AG04450 (cell line): Measurements from ENCODE around the gene CCDC85A. TPM values are rescaled to one million over a fixed set of nuclear protein-coding genes. Genes with fewer than 3 reads are reported as not detected.

Experiments used
- CTCF ChIA-PET: fragments of 300-600, 350-600 bp; formaldehyde crosslinking; extraction: SDS; loops from one replicate; lab custom pipeline; 2022; ENCODE audit warnings: antibody characterized with exemption, inconsistent platforms; lab: Charles Lee
- POLR2A ChIA-PET: fragments of 350-600 bp; formaldehyde crosslinking; extraction: SDS; loops from one replicate; lab custom pipeline; 2021; ENCODE audit warnings: antibody characterized with exemption, inconsistent platforms; lab: Yijun Ruan, JAX
- DNase-seq: peaks from one replicate; pipeline ENCODE4 v3.0.0-alpha.2; 2011; ENCODE audit warnings: low read depth, low spot score
- H3K27ac ChIP-seq: one replicate; pipeline ENCODE4 v1.5.1; 2012; ENCODE audit warnings: low read depth, low read length, control low read depth
- H3K27me3 ChIP-seq: one replicate; pipeline ENCODE4 v1.6.0; 2012; ENCODE audit warnings: low read length; ENCODE audit not compliant: control insufficient read depth, insufficient read depth
- H3K4me3 ChIP-seq: 2 replicates; pipeline ENCODE4 v1.5.1; 2011; ENCODE audit warnings: mild to moderate bottlenecking, low read depth, low read length, control low read depth
- H3K9me3 ChIP-seq: 2 replicates; pipeline ENCODE4 v1.5.1; 2012; ENCODE audit warnings: low read length; ENCODE audit not compliant: control insufficient read depth, insufficient read depth
- polyA plus RNA-seq: library from polyadenylated mRNA; depleted of rRNA; stranded (reverse); fragments of >200 nt; gene quantifications from 2 replicates; pipeline ENCODE4 v1.2.3, GENCODE V29; 2011
- TF ChIP-seq, protein P1 (sequence below): IDR thresholded peaks from 2 replicates; pipeline ENCODE4 v1.5.1; 2011; ENCODE audit warnings: low read depth, low read length, control low read depth, inconsistent platforms

CCDC85A gene
- polyA plus RNA-seq, 1 experiment: not detected

DNA sequence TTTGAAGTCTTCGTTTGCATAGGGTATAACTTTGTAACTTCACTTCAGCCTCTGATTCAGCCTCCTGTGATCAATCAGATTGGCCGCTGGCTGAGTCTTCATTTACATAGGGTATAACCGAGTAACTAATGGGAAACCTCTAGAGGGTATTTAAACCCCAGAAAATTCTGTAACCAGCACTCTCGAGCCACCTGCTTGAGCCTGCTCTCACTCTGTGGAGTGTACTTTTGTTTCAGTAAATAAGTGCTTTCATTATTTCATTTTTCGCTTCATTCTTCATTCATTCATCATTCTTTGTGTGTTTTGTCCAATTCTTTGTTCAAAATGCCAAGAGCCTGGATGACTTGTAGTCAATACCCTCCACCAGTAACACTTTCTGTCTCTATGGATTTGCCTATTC is 56.4 kb downstream of the CCDC85A start:
- no peaks in the 10 kb centered on the region for H3K9me3 ChIP-seq
- TF ChIP-seq, protein P1, sequence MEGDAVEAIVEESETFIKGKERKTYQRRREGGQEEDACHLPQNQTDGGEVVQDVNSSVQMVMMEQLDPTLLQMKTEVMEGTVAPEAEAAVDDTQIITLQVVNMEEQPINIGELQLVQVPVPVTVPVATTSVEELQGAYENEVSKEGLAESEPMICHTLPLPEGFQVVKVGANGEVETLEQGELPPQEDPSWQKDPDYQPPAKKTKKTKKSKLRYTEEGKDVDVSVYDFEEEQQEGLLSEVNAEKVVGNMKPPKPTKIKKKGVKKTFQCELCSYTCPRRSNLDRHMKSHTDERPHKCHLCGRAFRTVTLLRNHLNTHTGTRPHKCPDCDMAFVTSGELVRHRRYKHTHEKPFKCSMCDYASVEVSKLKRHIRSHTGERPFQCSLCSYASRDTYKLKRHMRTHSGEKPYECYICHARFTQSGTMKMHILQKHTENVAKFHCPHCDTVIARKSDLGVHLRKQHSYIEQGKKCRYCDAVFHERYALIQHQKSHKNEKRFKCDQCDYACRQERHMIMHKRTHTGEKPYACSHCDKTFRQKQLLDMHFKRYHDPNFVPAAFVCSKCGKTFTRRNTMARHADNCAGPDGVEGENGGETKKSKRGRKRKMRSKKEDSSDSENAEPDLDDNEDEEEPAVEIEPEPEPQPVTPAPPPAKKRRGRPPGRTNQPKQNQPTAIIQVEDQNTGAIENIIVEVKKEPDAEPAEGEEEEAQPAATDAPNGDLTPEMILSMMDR: no peak
- H3K27ac ChIP-seq: no peak overlapping the region
- H3K4me3 ChIP-seq: no peak overlapping the region
- DNase-seq: no peak
- POLR2A ChIA-PET: no interaction called here
- H3K27me3 ChIP-seq: no peaks in the 10 kb centered on the region
- CTCF ChIA-PET: no interaction called here

- Histone ChIP-seq H3K9me3 (no peaks in the 10 kb centered on the region), H3K27me3 (no peaks in the 10 kb centered on the region), H3K4me3 (no peak overlapping the region), H3K27ac (no peak overlapping the region)
- TF ChIP-seq, protein P1: no peak
- ChIA-PET CTCF (no interaction called here), POLR2A (no interaction called here)
- DNase-seq: no peak
Measured at GRCh38 chr2:56244506-56244905, 60.7 kb downstream of the CCDC85A start.

DNA sequence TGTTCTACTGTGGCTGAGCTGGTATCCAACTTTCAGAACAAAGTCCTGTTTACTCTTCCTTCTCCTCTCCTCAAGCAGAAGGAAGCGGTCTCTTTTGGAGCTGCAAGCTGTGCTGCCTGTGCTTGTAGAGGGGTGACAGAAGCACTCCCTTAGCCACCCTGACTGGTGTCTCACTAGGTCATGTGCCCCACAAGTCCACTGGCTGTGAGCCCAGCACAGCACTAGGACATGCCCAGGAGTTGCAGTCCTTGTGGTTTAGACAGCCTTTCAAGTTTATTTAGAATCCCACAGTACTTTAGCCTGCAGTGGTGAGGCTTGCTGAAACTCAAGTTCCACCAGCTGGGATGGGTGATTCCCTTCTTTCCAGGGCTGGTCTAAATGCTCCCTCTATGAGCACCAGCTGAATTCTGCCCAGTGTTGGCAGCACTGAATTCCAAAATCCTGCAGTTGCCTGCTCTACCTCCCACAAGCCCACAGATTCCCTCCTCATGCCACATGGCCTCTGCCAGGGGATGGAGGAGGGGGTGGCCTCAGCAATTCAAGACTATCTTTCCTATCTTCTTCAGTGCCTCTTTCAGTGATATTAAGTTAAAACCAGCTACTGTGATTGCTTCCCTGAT is 61.2 kb downstream of the CCDC85A start:
- Histone ChIP-seq H3K9me3 (no peaks in the 10 kb centered on the region), H3K4me3 (no peak overlapping the region), H3K27ac (no peak overlapping the region), H3K27me3 (no peaks in the 10 kb centered on the region)
- TF ChIP-seq, protein P1: no peak
- no peak for DNase-seq
- POLR2A ChIA-PET: no interaction called here
- CTCF ChIA-PET: no interaction called here

DNA sequence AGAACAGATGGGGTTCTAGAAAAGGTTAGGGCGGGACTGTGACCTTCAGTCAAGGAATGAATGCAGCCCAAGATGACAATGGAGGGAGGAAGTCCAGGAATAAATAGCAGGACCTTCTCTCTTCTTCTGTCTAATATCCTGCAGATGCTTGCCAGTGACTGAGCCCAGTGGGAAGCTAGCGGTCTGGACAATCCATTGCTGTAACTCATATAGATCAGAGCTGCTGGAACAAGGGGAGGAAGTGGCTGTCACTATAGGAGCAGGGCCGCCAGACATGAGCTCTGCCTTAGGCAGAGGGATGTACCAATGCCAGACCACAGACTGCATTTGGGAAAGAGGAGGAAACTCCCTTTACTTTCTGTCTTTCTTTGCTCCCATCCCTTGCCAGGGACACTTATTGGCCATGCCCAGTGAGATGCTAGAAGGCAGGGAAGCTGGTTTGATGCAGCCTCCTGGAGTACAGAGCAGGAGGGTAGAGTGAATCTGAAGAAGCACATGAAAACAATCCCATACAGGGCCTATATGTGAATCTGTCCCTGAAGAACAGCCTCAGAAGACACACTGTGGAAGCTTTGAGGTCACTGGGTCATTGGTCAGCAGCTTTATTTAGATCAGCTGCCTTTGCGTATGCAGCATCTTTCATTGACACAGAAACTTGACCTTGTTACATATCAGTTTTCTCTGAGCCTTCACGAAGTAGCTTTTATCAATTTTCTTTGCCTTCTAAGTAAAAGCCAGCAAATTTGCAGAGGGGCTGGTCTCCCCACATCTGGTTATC is 65.4 kb downstream of the CCDC85A start:
- TF ChIP-seq, protein P1: no peak
- no peak overlapping the region for H3K4me3 ChIP-seq
- H3K9me3 ChIP-seq: no peaks in the 10 kb centered on the region
- no peaks in the 10 kb centered on the region for H3K27me3 ChIP-seq
- DNase-seq: no peak
- POLR2A ChIA-PET: no interaction called here
- H3K27ac ChIP-seq: no peak overlapping the region
- CTCF ChIA-PET: no interaction called here

- H3K27ac ChIP-seq: no peak overlapping the region
- TF ChIP-seq, protein P1: no peak
Measured at GRCh38 chr2:56250153-56250729, 66.5 kb downstream of the CCDC85A start.

More at GRCh38 chr2:56250153-56250729, 66.5 kb downstream of the CCDC85A start:
- Histone ChIP-seq H3K4me3 (no peak overlapping the region), H3K9me3 (no peaks in the 10 kb centered on the region), H3K27me3 (no peaks in the 10 kb centered on the region)
- ChIA-PET CTCF (no interaction called here), POLR2A (no interaction called here)
- no peak for DNase-seq
